Ectodermal cell (in vitro differentiated cells): ENCODE results near the gene AK9.

Source experiments
- H3K27ac ChIP-seq: 2 replicates; pipeline ENCODE4 v1.7.0; 2013; ENCODE audit warnings: mild to moderate bottlenecking, low read depth, low read length; ENCODE audit not compliant: insufficient read depth, poor library complexity, severe bottlenecking
- H3K27me3 ChIP-seq: 2 replicates; pipeline ENCODE4 v1.7.0; 2013; ENCODE audit warnings: mild to moderate bottlenecking, low read length; ENCODE audit not compliant: insufficient read depth, control insufficient read depth, poor library complexity, severe bottlenecking
- H3K36me3 ChIP-seq: one replicate; pipeline ENCODE4 v1.7.0; 2013; ENCODE audit warnings: low read length; ENCODE audit not compliant: control insufficient read depth, insufficient read depth
- H3K4me1 ChIP-seq: one replicate; pipeline ENCODE4 v1.7.0; 2013; ENCODE audit warnings: low read length; ENCODE audit not compliant: control insufficient read depth, insufficient read depth
- H3K4me3 ChIP-seq: 2 replicates; pipeline ENCODE4 v1.7.0; 2013; ENCODE audit warnings: low read depth, low read length, control low read depth; ENCODE audit not compliant: insufficient read depth
- H3K9me3 ChIP-seq: 2 replicates; pipeline ENCODE4 v1.7.0; 2013; ENCODE audit warnings: mild to moderate bottlenecking, low read length, moderate library complexity; ENCODE audit not compliant: control insufficient read depth
- WGBS, 2 experiments: methylation state at CpG; one replicate each; pipeline ENCODE4 v1.1.7; 2013; ENCODE audit warnings: missing lambda C conversion rate in 2 of 2; 5-methylcytosine and 5-hydroxymethylcytosine counted together

Gene AK9

GRCh38 chr6:109448615-109449014 is 242.4 kb downstream of the AK9 start:
- Histone ChIP-seq H3K27ac (no peak overlapping the region), H3K36me3 (peaks cover 29% of the 10 kb centered on the region), H3K9me3 (no peaks in the 10 kb centered on the region), H3K4me3 (no peak overlapping the region), H3K27me3 (no peaks in the 10 kb centered on the region), H3K4me1 (no peaks in the 10 kb centered on the region)
- 91 to 93% methylated on average over 7 of the region's 7 CpGs for WGBS, 2 experiments

GRCh38 chr6:109447878-109448555 is 243.0 kb downstream of the AK9 start:
- Histone ChIP-seq H3K36me3 (peaks cover 33% of the 10 kb centered on the region), H3K27ac (no peak overlapping the region), H3K4me1 (no peaks in the 10 kb centered on the region), H3K27me3 (no peaks in the 10 kb centered on the region), H3K9me3 (no peaks in the 10 kb centered on the region), H3K4me3 (no peak overlapping the region)
- WGBS, 2 experiments, result 90% methylated on average over 8 of the region's 8 CpGs

GRCh38 chr6:109447087-109447486 is 243.9 kb downstream of the AK9 start:
- Histone ChIP-seq H3K36me3 (peaks cover 31% of the 10 kb centered on the region), H3K4me1 (no peaks in the 10 kb centered on the region), H3K27ac (no peak overlapping the region), H3K27me3 (no peaks in the 10 kb centered on the region), H3K9me3 (no peaks in the 10 kb centered on the region), H3K4me3 (no peak overlapping the region)
- 96% methylated on average over 10 of the region's 10 CpGs for WGBS, 2 experiments

GRCh38 chr6:109446541-109446940 is 244.5 kb downstream of the AK9 start:
- Histone ChIP-seq H3K27me3 (no peaks in the 10 kb centered on the region), H3K27ac (no peak overlapping the region), H3K4me3 (no peak overlapping the region), H3K9me3 (no peaks in the 10 kb centered on the region), H3K36me3 (peaks cover 27% of the 10 kb centered on the region), H3K4me1 (no peaks in the 10 kb centered on the region)
- WGBS, 2 experiments, result 98% methylated on average over 8 of the region's 8 CpGs

GRCh38 chr6:109446072-109446471 is 244.9 kb downstream of the AK9 start:
- 96 to 98% methylated on average over 15 of the region's 15 CpGs for WGBS, 2 experiments
- Histone ChIP-seq H3K27ac (no peak overlapping the region), H3K9me3 (no peaks in the 10 kb centered on the region), H3K4me3 (no peak overlapping the region), H3K36me3 (peaks cover 27% of the 10 kb centered on the region), H3K27me3 (no peaks in the 10 kb centered on the region), H3K4me1 (no peaks in the 10 kb centered on the region)

- no peak overlapping the region for H3K4me3 ChIP-seq
- no peak overlapping the region for H3K27ac ChIP-seq
- 94 to 95% methylated on average over 9 of the region's 9 CpGs for WGBS, 2 experiments
- peaks cover 22% of the 10 kb centered on the region for H3K36me3 ChIP-seq
- H3K9me3 ChIP-seq, result no peaks in the 10 kb centered on the region
- H3K27me3 ChIP-seq, result no peaks in the 10 kb centered on the region
- no peaks in the 10 kb centered on the region for H3K4me1 ChIP-seq
These were observed 245.6 kb downstream of the AK9 start for GRCh38 chr6:109445382-109445781.

- Histone ChIP-seq H3K27me3 (peaks cover 8% of the 10 kb centered on the region), H3K27ac (no peak overlapping the region), H3K4me3 (no peak overlapping the region), H3K9me3 (no peaks in the 10 kb centered on the region), H3K4me1 (no peaks in the 10 kb centered on the region), H3K36me3 (peaks cover 22% of the 10 kb centered on the region)
- WGBS, 2 experiments, result 95 to 96% methylated on average over 10 of the region's 10 CpGs
These were observed 247.5 kb downstream of the AK9 start for GRCh38 chr6:109443425-109443950.
